Hematopoietic multipotent progenitor cell treated with erythropoietin and hydrocortisone succinate and interleukin-3 and kit ligand, for 4 days (in vitro differentiated cells): Measurements from ENCODE around the gene LYSMD1.
A peak's percentile ranks its signal among the peaks of the same experiment; 100 is the strongest.

ENCODE experiments used
- DNase-seq: peaks from one replicate; pipeline ENCODE4 v3.0.0-alpha.2; 2015

The LYSMD1 gene

DNA sequence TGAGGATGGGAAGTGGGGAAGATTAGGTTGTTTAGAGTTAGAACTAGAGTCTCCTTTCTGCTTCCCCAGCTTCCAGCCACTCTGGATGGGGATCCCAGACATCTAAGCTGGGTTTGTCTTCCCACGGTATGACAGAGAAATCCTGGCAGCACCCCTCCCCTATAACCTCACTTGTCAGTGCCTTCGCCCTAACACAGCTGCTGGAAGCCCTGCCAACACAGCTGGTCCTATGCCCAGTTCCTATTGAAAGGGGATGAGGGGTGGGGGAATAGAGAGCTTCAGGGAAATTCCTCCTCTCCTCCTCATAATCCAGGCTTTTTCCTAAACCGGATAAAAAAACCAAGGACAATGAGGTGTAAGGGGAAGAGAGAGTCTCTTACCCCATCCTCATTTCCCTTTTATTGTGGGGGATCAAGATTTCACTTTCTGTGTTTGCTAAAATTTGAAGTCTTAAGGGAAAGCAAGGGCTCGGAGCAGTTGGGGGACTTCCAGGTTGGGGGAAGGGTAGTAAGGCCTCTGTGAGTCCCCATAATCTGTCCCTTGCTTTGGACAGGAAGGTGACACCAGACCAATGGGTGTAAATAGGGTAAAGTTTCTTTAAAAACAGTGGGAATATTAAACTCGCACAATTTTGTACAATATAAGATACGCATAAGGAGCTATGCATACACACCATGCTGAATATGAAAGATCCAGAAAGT is 9.5 kb upstream of the LYSMD1 start:
- DNase-seq: no peak

DNA sequence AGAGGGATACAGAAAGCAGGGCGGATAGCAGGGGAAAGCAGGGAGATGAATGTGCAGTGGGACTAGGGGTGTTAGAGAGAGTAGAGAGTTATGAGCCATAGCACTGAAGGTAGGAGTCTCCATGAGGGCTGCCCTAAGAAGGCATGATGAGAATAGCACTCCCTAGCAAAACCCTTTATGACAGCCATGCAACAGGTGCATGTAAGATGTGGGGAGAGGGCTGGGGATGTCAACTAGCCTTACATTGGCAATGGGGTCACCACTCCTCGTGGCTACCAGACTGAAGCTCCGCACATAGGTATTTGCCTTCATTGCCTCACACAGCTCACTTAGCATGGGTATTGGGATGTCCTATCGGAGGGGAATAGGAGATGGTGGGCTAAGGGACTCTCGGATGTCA is 5.5 kb upstream of the LYSMD1 start:
- no peak for DNase-seq

- DNase-seq: no peak
These were observed 1.4 kb upstream of the LYSMD1 start for GRCh38 chr1:151167116-151167515.

DNA sequence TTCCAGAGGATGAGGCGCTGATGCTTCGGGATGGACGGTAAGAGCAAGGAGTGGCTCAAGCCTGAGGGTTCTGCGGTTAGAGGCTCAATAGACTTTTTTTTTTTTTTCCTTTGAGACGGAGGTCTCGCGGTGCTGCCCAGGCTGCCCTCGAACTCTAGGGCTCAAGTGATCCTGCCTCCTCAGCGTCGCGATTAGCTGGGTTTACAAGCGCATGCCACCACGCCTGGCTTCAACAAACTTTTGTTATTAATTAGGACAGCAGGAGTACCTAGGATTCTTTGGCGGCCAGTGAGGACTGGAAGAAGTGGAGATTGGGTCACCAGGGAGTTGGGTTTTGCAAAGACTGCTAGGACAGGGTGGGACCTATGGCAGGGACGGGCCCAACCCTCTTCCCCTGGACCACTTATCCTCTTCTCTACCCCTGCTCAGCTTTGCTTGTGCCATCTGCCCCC is 829 bp upstream of the LYSMD1 start:
- DNase-seq: peak; percentile 78

- peak; percentile 33 for DNase-seq
These were observed 393 bp downstream of the LYSMD1 start for GRCh38 chr1:151165281-151165737.

DNA sequence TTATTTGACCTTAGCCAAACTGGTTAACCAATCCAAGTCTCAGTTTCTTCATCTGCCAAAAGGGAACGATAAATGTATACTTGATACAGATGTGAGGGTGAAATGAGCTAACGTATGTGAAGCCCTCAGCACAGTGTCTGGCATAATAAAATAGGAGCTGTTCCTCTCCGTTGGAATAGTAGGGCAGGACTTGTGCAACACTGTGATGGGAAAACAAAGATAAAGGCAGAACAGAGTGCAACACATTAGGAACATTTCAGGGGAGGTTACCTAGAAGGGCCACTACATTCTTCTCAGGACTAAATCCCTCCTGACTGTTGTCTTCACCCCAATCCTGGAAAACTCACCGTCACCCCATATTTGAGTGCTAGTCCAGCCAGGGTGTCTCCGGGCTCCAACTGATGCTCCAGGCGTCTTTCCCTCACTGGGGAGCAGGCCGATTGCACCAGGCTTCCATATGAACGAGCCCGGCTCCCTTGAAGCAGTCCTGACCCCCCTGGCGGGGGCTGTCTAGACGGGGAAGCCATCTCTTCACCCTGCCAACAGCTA is 896 bp downstream of the LYSMD1 start:
- DNase-seq: no peak

- no peak for DNase-seq
These were observed 6.3 kb downstream of the LYSMD1 start for GRCh38 chr1:151159373-151159772.

DNA sequence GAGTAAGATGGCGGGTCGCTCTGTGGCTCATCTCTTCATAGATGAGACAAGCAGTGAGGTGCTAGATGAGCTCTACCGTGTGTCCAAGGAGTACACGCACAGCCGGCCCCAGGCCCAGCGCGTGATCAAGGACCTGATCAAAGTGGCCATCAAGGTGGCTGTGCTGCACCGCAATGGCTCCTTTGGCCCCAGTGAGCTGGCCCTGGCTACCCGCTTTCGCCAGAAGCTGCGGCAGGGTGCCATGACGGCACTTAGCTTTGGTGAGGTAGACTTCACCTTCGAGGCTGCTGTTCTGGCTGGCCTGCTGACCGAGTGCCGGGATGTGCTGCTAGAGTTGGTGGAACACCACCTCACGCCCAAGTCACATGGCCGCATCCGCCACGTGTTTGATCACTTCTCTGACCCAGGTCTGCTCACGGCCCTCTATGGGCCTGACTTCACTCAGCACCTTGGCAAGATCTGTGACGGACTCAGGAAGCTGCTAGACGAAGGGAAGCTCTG is 6.9 kb downstream of the LYSMD1 start:
- DNase-seq: no peak

GRCh38 chr1:151158326-151158725 is 7.4 kb downstream of the LYSMD1 start:
- DNase-seq: peak; percentile 40

GRCh38 chr1:151157067-151157531 is 8.6 kb downstream of the LYSMD1 start:
- peak; percentile 95 for DNase-seq

- DNase-seq: peak; percentile 94
These were observed 9.2 kb downstream of the LYSMD1 start, which contains the start of gene TNFAIP8L2 for GRCh38 chr1:151156515-151156819. Gene TNFAIP8L2, plus strand, starts transcription at chr1:151156649. Its CDS starts 2,049 bp downstream, at chr1:151158698.

DNA sequence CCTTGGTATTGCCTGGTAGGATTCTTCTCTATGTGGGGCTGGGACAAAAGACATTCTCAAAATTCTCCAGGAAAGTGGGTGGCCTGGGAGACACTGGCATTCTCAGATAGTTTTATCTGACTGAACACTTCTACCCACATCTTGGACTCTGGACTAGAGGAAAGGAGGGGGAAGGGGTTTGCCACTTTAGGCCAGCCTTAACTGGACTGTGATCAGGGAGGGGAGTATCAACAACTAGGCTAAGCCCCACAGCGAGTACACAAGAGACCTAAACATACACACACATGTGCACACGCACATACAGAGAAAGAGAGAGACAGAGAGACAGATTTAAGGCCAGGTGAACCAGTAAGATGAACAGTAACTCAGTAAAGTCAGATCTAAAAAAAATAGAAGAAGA is 18.0 kb downstream of the LYSMD1 start:
- DNase-seq: peak; percentile 62

GRCh38 chr1:151147132-151147503 is 18.6 kb downstream of the LYSMD1 start:
- no peak for DNase-seq

DNA sequence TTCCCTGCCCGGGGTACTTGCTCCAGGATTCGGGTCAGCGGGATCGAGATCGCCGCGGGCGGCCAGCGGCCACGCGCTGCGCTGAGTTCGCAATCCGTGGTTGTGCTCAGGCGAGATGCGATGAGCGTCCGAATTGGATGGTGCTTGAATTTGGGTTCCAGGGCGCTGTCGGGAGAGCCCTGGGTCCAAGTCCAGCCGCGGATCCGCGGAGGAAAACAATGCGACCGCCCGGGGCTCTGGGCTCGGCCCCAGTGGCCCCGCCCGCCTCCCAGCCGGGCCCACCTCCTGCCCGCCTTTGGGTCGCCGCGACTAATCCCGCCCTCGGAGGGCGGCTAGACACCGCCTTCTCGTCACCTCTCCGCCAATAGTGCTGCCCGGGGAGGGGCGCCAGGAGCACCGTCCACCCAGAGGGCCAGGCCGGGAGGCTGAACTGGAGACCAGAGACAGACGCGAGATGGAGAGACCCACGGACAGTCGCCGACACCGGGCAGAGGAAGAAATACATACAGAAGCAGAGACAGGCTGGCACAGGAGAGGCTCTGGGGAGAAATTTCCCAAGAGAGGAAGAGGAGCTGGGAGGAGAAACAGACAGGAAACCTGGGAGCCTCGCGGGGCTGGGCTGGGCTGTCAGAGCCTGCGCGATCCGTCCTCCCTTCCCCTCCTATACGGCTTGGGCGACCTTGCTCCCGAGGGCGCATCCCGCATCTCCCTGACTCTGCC is 19.1 kb downstream of the LYSMD1 start, which contains the start of gene SEMA6C:
SEMA6C (minus strand) TSS at position 220 of the 720 bp plus-strand sequence. CDS start 4,010 bp downstream, outside the sequence.
- DNase-seq: peak; percentile 96

- DNase-seq: no peak
These were observed 19.7 kb downstream of the LYSMD1 start for GRCh38 chr1:151146072-151146411.

DNA sequence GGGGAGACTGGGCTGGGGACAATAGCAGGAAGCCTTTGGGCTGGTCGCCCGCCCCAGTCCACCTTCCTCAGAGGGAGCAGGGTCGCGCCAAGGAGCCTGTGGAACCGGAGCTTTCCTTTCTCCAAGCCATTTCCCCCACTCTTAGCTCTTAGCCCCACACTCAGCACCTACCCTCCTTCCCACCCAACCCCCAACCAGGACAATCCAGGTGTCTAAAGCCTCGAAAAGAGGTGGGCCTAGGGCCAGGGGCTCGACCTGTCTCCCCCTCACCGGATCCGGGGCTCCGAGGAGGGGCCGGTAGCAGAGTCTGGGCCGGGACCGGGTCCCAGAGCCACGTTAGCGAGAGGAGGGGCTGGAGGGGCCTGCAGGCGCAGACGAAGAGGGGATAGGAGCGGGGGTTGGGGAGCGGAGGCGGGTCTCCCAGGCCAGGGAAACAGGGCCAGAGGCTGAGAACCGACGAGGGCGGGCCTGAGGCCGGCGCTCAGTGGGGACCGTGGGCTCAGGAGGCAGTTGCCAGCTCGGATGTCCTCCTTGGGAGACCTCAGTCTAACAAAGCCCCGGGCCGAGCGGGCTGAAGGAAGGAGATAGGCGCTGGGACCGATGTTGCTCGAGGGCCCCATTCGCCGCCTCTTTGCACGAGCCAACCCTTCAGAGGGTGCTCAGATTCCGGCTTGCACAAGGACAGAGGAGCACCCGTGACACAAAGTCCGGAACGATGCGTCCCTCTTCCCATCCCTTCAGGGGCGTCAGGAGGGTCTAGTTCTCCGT is 20.2 kb downstream of the LYSMD1 start:
- DNase-seq: peak; percentile 68

- DNase-seq: peak; percentile 46
These were observed 21.0 kb downstream of the LYSMD1 start for GRCh38 chr1:151144474-151145303.

DNA sequence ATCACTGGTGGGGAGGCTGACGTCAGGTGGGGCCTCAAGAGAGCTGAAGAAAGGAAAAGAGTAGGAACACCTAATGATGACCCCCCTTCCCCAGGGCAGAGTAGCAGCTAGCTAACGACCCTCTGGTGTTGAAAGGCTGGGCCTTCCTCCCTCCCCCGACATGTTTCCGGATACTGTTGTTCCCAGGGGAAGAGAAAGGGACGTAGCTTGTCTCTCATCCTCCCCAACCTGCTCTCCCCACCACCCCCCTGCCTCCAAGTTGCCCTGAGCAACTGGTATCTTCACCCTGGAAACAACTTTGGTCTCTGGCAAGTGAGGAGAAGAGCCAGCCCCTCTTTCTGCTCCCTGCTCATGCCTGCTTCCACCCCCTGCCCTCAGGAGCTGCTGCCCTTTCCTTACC is 21.7 kb downstream of the LYSMD1 start:
- DNase-seq: no peak

- no peak for DNase-seq
These were observed 22.7 kb downstream of the LYSMD1 start for GRCh38 chr1:151143057-151143435.

GRCh38 chr1:151142411-151143056 is 23.2 kb downstream of the LYSMD1 start:
- DNase-seq: no peak

DNA sequence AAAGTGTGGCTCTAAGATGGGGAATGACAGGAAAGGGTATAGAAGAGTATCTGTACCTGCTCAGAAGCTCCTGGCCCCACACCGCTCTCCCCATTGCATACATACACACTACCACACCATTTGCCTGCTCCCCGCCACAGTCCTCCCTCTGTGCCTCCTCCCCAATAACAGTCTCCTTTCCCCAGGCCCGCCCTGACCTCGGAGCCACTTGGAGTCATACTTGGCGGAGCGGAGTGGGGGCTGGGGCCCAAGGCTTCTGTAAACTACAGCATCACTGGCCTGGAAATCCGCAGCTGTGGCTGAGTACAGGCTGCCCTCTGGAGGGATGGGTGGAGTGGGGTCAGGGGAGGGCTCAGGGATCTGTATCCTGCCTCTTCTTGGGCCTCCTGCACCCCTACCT is 27.9 kb downstream of the LYSMD1 start:
- DNase-seq: no peak
